Heart left ventricle (tissue), 13 donors: ENCODE measurements around the gene COL20A1.

Source experiments
- POLR2A ChIP-seq, 2 donors: fragments of 450-650 bp; IDR thresholded peaks; one replicate each; pipeline ENCODE4 v1.6.1; 2017; ENCODE audit warnings: antibody characterized with exemption in 2 of 2, mild to moderate bottlenecking in 2 of 2, moderate library complexity in 2 of 2
- TF ChIP-seq, protein P1 (sequence below), 12 donors: fragments of 200-600 bp; sonication (generic) in 4 of 12; IDR thresholded peaks; one replicate each; pipeline versions ENCODE4 v1.5.0 to v1.8.0; 2018 to 2022; ENCODE audit warnings: antibody characterized with exemption in 12 of 12, mild to moderate bottlenecking in 5 of 12
- donor health status: ischemic (EF 13 %, LVEDD 7.1; RV severe dilation, severe dysfunction).
- donor health status: DM: no; HTN: yes; CAD: no.
- donor health status: DM: no; HTN: no; CAD: no.
- donor health status: ischemic (EF 25% LVEDD 6.9; RV normal size, moderate dysfunction).
- donor health status: ischemic (EF 25% LVEDD 5.7; RV mildly dilated, moderate dysfunction).
- donor health status: ischemic (EF 35%, LVEDD 5.7; RV mildly dilated, moderate dysfunction).
- donor health status: nonischemic (EF 11% LVEDD 7.7; RV severe dilation, severe dysfunction).
- donor health status: DM: yes; HTN: yes; CAD: no.
- donor health status: PGD.
- donor health status: ischemic (EF 29% LVEDD 5.4; RV normal size, mild dysfunction).
- donor health status: nonischemic (EF 23%, LVEDD 6.1; RV moderate dilation, normal function).

DNA sequence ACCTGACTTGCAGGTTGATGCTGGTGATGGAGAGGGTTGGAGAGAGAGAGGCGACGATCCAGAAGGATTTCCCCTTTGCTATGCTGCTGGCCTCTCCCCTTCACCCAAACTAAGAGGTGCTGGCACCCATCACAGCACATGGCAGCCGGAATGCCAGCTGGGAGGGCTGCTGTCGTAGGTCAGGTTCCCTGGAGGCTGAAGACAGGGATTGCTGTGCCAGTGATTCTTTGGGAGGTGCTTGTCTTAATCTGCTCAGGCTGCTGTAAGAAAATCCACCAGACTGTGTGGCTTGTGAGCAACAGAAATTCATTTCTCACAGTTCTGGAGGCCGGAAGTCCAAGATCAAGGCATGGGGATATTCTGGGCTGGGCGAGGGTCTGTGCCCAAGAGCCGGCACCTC is 24.7 kb upstream of the COL20A1 start:
- TF ChIP-seq, protein P1, sequence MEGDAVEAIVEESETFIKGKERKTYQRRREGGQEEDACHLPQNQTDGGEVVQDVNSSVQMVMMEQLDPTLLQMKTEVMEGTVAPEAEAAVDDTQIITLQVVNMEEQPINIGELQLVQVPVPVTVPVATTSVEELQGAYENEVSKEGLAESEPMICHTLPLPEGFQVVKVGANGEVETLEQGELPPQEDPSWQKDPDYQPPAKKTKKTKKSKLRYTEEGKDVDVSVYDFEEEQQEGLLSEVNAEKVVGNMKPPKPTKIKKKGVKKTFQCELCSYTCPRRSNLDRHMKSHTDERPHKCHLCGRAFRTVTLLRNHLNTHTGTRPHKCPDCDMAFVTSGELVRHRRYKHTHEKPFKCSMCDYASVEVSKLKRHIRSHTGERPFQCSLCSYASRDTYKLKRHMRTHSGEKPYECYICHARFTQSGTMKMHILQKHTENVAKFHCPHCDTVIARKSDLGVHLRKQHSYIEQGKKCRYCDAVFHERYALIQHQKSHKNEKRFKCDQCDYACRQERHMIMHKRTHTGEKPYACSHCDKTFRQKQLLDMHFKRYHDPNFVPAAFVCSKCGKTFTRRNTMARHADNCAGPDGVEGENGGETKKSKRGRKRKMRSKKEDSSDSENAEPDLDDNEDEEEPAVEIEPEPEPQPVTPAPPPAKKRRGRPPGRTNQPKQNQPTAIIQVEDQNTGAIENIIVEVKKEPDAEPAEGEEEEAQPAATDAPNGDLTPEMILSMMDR (IDR thresholded peaks at IDR 0.05), result no peak
- TF ChIP-seq POLR2A (IDR thresholded peaks at IDR 0.05), result no peak
